Heart right ventricle (tissue), 16 donors: ENCODE data around the gene STX16. TPM values are rescaled to one million over a fixed set of nuclear protein-coding genes. Genes with fewer than 3 reads are reported as not detected.

Source experiments
- ATAC-seq, 8 donors: fragments of 200-7000 bp; cut with Tn5 transposase; one replicate each; pipeline ENCODE4 v1.9.1; 2020; ENCODE audit warnings: mild to moderate bottlenecking in 8 of 8, moderate library complexity in 8 of 8, moderate number of reproducible peaks in 1 of 8
- DNase-seq, 2 donors: peaks; one replicate each; pipeline ENCODE4 v3.0.0-alpha.2; 2020
- H3K27ac ChIP-seq, 10 donors: fragments of 200-600 bp; sonication (generic) in 2 of 10; one replicate each; pipeline versions ENCODE4 v1.5.0 to v1.8.0; 2020 to 2022; ENCODE audit warnings: mild to moderate bottlenecking in 3 of 10
- H3K27me3 ChIP-seq, 7 donors: fragments of 200-600 bp; one replicate each; pipeline ENCODE4 v1.8.0; 2021 to 2022; ENCODE audit warnings: mild to moderate bottlenecking in 2 of 7
- H3K36me3 ChIP-seq, 9 donors: fragments of 200-600 bp; sonication (generic) in 1 of 9; one replicate each; pipeline versions ENCODE4 v1.5.0 to v1.8.0; 2020 to 2022; ENCODE audit warnings: mild to moderate bottlenecking in 2 of 9
- H3K4me1 ChIP-seq, 9 donors: fragments of 200-600 bp; sonication (generic) in 1 of 9; one replicate each; pipeline versions ENCODE4 v1.5.0 to v1.8.0; 2020 to 2022; ENCODE audit warnings: mild to moderate bottlenecking in 4 of 9
- H3K4me3 ChIP-seq, 10 donors: fragments of 200-600 bp; sonication (generic) in 2 of 10; one replicate each; pipeline versions ENCODE4 v1.5.0 to v1.8.0; 2020 to 2022; ENCODE audit warnings: mild to moderate bottlenecking in 7 of 10, moderate library complexity in 2 of 10
- H3K9me3 ChIP-seq, 11 donors: fragments of 200-600 bp in 10 of 11; sonication (generic) in 2 of 11; one replicate each; pipeline versions ENCODE4 v1.5.0 to v1.8.0; 2013 to 2022; ENCODE audit warnings: mild to moderate bottlenecking in 2 of 11, control low read depth in 1 of 11, moderate library complexity in 1 of 11
- WGBS, 2 donors: extraction: QIAGEN DNeasy Blood & Tissue Kit; methylation state at CpG; one replicate each; pipeline ENCODE4 v1.1.7; 2013; ENCODE audit warnings: inconsistent platforms in 1 of 2; 5-methylcytosine and 5-hydroxymethylcytosine counted together
- intact Hi-C, 10 donors: fragments of 100-400 bp; cut with DNase I; formaldehyde crosslinking; loops; one replicate each; pipeline versions ENCODE4 v1.11.1 to v1.14.2; 2022
- polyA plus RNA-seq, 2 donors: library from polyadenylated mRNA; stranded (reverse); fragments of 200-250 nt; gene quantifications; one replicate each; pipeline ENCODE4 v1.2.3, GENCODE V29; 2013
- total RNA-seq, 10 donors: library from RNA; stranded (reverse); fragmentation: NEBNext Ultra II Directional in 3 of 10; extraction: Animal tissue kit (Norgen Biotek cat#: 25700) in 3 of 10; gene quantifications; one replicate each; pipeline versions ENCODE4 v1.2.1 to v1.2.4, GENCODE V29; 2021 to 2023
- TF ChIP-seq, protein P1 (sequence below), 9 donors: fragments of 200-600 bp; sonication (generic) in 2 of 9; IDR thresholded peaks; one replicate each; pipeline versions ENCODE4 v1.5.0 to v1.8.0; 2021 to 2022; ENCODE audit warnings: antibody characterized with exemption in 9 of 9, mild to moderate bottlenecking in 5 of 9, moderate library complexity in 1 of 9
- donor health status: Arrhythmogenic right ventricular cardiomyopathy.
- donor health status: ischemic (EF 13 %, LVEDD 7.1; RV severe dilation, severe dysfunction).
- donor health status: healthy with polysubstance abuse.
- donor health status: DM: no; HTN: yes; CAD: no.
- donor health status: DM: no; HTN: no; CAD: no.
- donor health status: ischemic (EF 25% LVEDD 6.9; RV normal size, moderate dysfunction).
- donor health status: ischemic (EF 25% LVEDD 5.7; RV mildly dilated, moderate dysfunction).
- donor health status: healthy.
- donor health status: DM: yes; HTN: yes; CAD: no.
- donor health status: Ischemic cardiomyopathy.
- donor health status: ischemic (EF 35%, LVEDD 5.7; RV mildly dilated, moderate dysfunction).
- donor health status: nonischemic (EF 11% LVEDD 7.7; RV severe dilation, severe dysfunction).
- donor health status: DM: yes; HTN: yes; CAD: no.
- donor health status: PGD.
- donor health status: ischemic (EF 29% LVEDD 5.4; RV normal size, mild dysfunction).
- donor health status: nonischemic (EF 23%, LVEDD 6.1; RV moderate dilation, normal function).

Gene STX16
- total and polyA plus RNA-seq, 12 donors, result 17.1 to 57.6 (median 27.0) TPM

DNA sequence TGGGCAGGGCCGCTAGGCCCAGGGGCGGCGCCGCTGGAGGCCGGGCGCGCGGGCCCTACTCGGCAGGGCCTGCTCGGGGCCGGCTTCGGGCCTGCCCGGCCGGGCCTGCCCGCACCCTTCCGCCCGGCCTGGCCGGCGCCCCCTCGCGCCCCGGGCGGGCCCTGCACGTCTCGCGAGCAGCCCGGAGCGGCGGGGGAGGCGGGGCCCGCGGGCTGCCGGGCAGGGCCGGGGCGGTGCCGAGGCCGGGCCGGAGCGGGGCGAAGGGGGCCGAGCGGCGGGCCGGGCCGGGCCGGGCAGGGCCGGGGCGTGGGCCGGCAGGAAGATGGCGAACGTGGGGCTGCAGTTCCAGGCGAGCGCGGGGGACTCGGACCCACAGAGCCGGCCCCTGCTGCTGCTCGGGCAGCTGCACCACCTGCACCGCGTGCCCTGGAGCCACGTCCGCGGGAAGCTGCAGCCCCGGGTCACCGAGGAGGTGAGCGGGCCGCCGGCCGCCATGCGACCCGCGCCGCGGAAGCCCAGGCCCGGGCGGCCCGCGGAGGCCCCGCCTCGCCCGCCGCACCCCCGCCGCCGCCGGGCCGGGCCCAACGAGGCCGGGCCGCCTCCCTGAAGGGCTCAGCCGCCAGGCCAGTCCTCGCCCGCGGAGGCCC is 41.6 kb downstream of the STX16 start, which contains the start of gene NPEPL1:
NPEPL1 (plus strand) TSS at position 222 of the 647 bp plus-strand sequence; CDS start at position 323, 101 bp downstream.
- TF ChIP-seq, protein P1, sequence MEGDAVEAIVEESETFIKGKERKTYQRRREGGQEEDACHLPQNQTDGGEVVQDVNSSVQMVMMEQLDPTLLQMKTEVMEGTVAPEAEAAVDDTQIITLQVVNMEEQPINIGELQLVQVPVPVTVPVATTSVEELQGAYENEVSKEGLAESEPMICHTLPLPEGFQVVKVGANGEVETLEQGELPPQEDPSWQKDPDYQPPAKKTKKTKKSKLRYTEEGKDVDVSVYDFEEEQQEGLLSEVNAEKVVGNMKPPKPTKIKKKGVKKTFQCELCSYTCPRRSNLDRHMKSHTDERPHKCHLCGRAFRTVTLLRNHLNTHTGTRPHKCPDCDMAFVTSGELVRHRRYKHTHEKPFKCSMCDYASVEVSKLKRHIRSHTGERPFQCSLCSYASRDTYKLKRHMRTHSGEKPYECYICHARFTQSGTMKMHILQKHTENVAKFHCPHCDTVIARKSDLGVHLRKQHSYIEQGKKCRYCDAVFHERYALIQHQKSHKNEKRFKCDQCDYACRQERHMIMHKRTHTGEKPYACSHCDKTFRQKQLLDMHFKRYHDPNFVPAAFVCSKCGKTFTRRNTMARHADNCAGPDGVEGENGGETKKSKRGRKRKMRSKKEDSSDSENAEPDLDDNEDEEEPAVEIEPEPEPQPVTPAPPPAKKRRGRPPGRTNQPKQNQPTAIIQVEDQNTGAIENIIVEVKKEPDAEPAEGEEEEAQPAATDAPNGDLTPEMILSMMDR (IDR thresholded peaks at IDR 0.05), result peak in 2 of 9 donors; percentile 25 to 33
- Histone ChIP-seq H3K4me1 (peaks cover 14 to 47% (median 36%) of the 10 kb centered on the region in 9 donors), H3K27me3 (no peaks in the 10 kb centered on the region), H3K36me3 (peaks cover 0 to 31% (median 9%) of the 10 kb centered on the region in 9 donors), H3K4me3 (peak within 1 kb of the TSS in 9 of 10 donors; percentile 50 to 69 (median 59)), H3K27ac (peak within 1 kb of the TSS; percentile 74 to 99 (median 94)), H3K9me3 (no peaks in the 10 kb centered on the region)
- ATAC-seq (peak; percentile 69 to 95 (median 86)), DNase-seq (peak; percentile 50 to 79)
- 1 to 2% methylated on average over 31 to 93 of the region's 93 CpGs for WGBS, 2 donors
- intact Hi-C loops, result loop anchor here in 7 of 10 donors (2.0 to 5.0 kb wide), 4 partner anchors 40 to 455 kb away; partner anchors contain the start of gene STX16 (in 4 of the 7)

DNA sequence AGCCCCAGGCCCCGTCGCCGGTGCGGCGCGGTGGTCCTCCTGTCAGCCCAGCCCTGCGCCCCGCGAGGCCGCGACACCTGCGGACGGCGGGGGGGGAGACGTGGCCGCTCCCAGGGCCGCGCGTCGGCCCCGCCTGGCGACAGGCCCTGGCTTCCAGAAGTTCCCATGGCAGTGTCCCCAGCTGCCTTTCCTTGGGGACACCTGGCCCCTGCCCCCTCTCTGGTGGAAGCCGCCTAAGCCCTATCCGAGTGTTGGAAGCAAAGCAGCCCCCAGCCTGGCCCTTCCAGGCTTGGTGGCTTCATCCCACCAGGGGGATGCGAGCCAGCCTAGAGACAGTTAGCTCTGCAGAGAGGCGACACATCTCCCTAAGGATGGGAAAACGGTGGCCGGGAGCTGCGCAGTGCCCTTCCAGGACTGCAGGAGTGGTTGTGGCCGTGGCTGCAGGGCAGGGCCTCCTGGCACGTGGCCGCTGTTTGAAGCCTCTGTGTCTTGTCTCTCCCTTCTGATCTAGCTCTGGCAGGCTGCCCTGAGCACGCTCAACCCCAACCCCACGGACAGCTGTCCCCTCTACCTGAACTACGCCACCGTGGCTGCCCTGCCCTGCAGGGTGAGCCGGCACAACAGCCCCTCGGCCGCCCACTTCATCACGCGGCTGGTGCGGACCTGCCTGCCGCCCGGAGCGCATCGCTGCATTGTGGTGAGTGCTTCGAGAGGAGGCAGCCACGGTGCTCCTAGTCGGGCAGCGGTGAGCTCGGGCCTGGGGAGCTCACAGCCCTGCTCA is 42.3 kb downstream of the STX16 start:
- peaks cover 0 to 39% (median 9%) of the 10 kb centered on the region in 9 donors for H3K36me3 ChIP-seq
- WGBS, 2 donors, result 42 to 58% methylated on average over 37 to 51 of the region's 51 CpGs
- TF ChIP-seq, protein P1 (IDR thresholded peaks at IDR 0.05), result no peak
- H3K4me3 ChIP-seq, result peak overlapping the region in 9 of 10 donors; percentile 50 to 69 (median 59)
- H3K27ac ChIP-seq, result peak overlapping the region; percentile 57 to 90 (median 80)
- no peaks in the 10 kb centered on the region for H3K27me3 ChIP-seq
- peak in 1 of 2 donors; percentile 41 for DNase-seq
- no peaks in the 10 kb centered on the region for H3K9me3 ChIP-seq
- peak in 6 of 8 donors; percentile 8 to 34 (median 20) for ATAC-seq
- H3K4me1 ChIP-seq, result peaks cover 14 to 47% (median 36%) of the 10 kb centered on the region in 9 donors
- intact Hi-C loops, result loop anchor here in 7 of 10 donors (2.0 to 5.0 kb wide), 4 partner anchors 41 to 456 kb away; partner anchors contain the start of gene STX16 (in 4 of the 7)

DNA sequence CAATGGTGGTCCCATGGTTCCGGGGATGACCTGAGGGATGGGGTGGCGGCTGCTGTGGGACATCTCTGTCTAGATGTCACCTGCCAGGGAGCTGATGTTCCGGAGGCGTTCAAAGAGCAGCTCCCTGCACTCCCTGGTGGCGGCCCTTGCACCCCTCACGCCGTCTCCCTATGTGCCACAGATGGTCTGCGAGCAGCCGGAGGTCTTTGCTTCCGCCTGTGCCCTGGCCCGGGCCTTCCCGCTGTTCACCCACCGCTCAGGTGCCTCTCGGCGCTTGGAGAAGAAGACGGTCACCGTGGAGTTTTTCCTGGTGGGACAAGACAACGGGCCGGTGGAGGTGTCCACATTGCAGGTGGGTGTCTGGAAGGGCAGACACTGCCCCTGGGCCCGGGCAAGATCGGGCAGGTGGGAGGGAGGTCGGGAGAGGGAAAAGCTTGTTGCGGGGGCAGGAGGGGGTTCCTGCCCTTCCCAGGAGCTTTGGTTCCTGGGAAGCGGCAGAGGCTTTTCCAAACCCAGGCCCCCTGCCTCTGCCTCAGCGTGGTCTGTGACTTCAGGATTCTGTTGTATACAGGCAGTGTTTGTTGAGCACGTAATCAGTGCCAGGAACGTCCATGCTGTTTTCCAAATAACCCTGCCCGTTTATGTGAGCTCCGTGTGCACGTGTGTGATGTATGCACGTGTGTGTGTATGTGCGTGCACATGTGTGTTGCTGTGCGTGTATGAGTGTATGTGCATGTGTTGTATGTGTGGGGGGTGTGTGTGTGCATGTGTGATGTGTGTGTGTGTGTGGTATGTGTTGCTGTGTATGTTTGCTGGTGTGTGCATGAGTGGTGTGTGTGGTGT is 43.4 kb downstream of the STX16 start:
- Histone ChIP-seq H3K4me1 (peaks cover 14 to 41% (median 32%) of the 10 kb centered on the region in 9 donors), H3K27me3 (no peaks in the 10 kb centered on the region), H3K4me3 (no peak overlapping the region), H3K9me3 (no peaks in the 10 kb centered on the region), H3K36me3 (peaks cover 0 to 49% (median 17%) of the 10 kb centered on the region in 9 donors), H3K27ac (no peak overlapping the region)
- intact Hi-C loops, result loop anchor here in 6 of 10 donors (5.0 kb wide), 3 partner anchors 42 to 457 kb away; partner anchors contain the start of gene STX16 (in 3 of the 6)
- no peak for DNase-seq
- WGBS, 2 donors, result 95 to 96% methylated on average over 33 of the region's 33 CpGs
- TF ChIP-seq, protein P1 (IDR thresholded peaks at IDR 0.05), result no peak
- no peak for ATAC-seq
